K562 (cell line): ENCODE measurements around the gene TPX2. TPM values are rescaled to one million over a fixed set of nuclear protein-coding genes. Genes with fewer than 3 reads are reported as not detected.

ENCODE experiments used
- ERF ChIP-seq: fragments of 450-650 bp; formaldehyde crosslinking; IDR thresholded peaks from 2 replicates; pipeline ENCODE4 v1.4.0; 2020; ENCODE audit warnings: mild to moderate bottlenecking, mixed read lengths
- GTF2F1 ChIP-seq: IDR thresholded peaks from 2 replicates; pipeline ENCODE4 v1.6.1; 2011; ENCODE audit warnings: low read depth, low read length, improper control_type of control experiment
- MTA2 ChIP-seq: fragments of 450-650 bp; IDR thresholded peaks from 2 replicates; pipeline ENCODE4 v1.6.1; 2016; ENCODE audit warnings: low read depth
- NCOA4 ChIP-seq: fragments of 450-650 bp; IDR thresholded peaks from 2 replicates; pipeline ENCODE4 v1.6.1; 2018; ENCODE audit warnings: mild to moderate bottlenecking; ENCODE audit not compliant: partially characterized antibody
- RBBP5 ChIP-seq: fragments of 200-600 bp; sonication (generic); IDR thresholded peaks from 2 replicates; pipeline ENCODE4 v1.6.1; 2012; ENCODE audit warnings: borderline replicate concordance, mild to moderate bottlenecking, low read length, control low read depth, inconsistent platforms; ENCODE audit not compliant: insufficient read depth, poor library complexity, severe bottlenecking
- RERE ChIP-seq: sonication (generic); formaldehyde crosslinking; IDR thresholded peaks from 2 replicates; pipeline ENCODE4 v1.8.0; 2023; ENCODE audit warnings: missing genetic modification reagents, mild to moderate bottlenecking, borderline replicate concordance
- SFPQ ChIP-seq: fragments of 200-400 bp; formaldehyde crosslinking; IDR thresholded peaks from 2 replicates; pipeline ENCODE4 v1.6.1; 2017; ENCODE audit warnings: mild to moderate bottlenecking, low read depth, low read length, moderate library complexity
- SNIP1 ChIP-seq: fragments of 450-650 bp; IDR thresholded peaks from 2 replicates; pipeline ENCODE4 v1.7.1; 2017; ENCODE audit warnings: low read depth, mild to moderate bottlenecking
- SPI1 ChIP-seq: IDR thresholded peaks from 2 replicates; pipeline ENCODE4 v1.6.1; 2011; ENCODE audit warnings: low read depth, low read length, control low read depth, borderline replicate concordance
- TBL1XR1 ChIP-seq, 2 experiments: IDR thresholded peaks; 2 replicates each; pipeline ENCODE4 v1.6.1; 2012; ENCODE audit warnings: improper control_type of control experiment in 2 of 2, low read length in 2 of 2, mild to moderate bottlenecking in 1 of 2
- ZNF253 ChIP-seq: fragments of 250-450 bp; sonication (Bioruptor Pico); conservative IDR thresholded peaks from 2 replicates; pipeline ENCODE4 v1.6.1; 2021; ENCODE audit warnings: mild to moderate bottlenecking
- polyA plus RNA-seq, 8 experiments: library from polyadenylated mRNA; depleted of rRNA in 4 of 8; stranded (reverse) in 5 of 8; unstranded in 3 of 8; fragments of >200 nt; fragmentation: Nextera tagmentation in 2 of 8; fragmentation: Illumina TruSeq in 1 of 8; extraction: Ambion mirVana in 2 of 8; extraction: Trizol in 1 of 8; gene quantifications; 2 replicates each; pipeline versions ENCODE4 v1.2.1 to v1.2.3, GENCODE V29; 2011 to 2014; ENCODE audit warnings: inconsistent platforms in 1 of 8, missing spikeins in 1 of 8
- total RNA-seq, 7 experiments: library from RNA; depleted of rRNA in 6 of 7; stranded (reverse); fragments of >200 nt in 6 of 7; fragmentation: Illumina TruSeq in 2 of 7; extraction: Trizol in 2 of 7; gene quantifications; 2 replicates each; pipeline versions ENCODE4 v1.2.1 to v1.2.3, GENCODE V29; 2011 to 2021; ENCODE audit warnings: low replicate concordance in 1 of 7
- TF ChIP-seq, protein P1 (sequence below): sonication (generic); formaldehyde crosslinking; IDR thresholded peaks from 2 replicates; pipeline ENCODE4 v1.8.1; 2023; ENCODE audit warnings: missing genetic modification reagents, mild to moderate bottlenecking, borderline replicate concordance
- TF ChIP-seq, protein P2 (sequence below): fragments of 450-650 bp; IDR thresholded peaks from 2 replicates; pipeline ENCODE4 v1.6.1; 2016

The TPX2 gene
- total and polyA plus RNA-seq, 9 of the 15 experiments (the other 6 are each of a cell fraction or from before 2014, with no cell fraction given): 48.0 to 241 (median 133) TPM

DNA sequence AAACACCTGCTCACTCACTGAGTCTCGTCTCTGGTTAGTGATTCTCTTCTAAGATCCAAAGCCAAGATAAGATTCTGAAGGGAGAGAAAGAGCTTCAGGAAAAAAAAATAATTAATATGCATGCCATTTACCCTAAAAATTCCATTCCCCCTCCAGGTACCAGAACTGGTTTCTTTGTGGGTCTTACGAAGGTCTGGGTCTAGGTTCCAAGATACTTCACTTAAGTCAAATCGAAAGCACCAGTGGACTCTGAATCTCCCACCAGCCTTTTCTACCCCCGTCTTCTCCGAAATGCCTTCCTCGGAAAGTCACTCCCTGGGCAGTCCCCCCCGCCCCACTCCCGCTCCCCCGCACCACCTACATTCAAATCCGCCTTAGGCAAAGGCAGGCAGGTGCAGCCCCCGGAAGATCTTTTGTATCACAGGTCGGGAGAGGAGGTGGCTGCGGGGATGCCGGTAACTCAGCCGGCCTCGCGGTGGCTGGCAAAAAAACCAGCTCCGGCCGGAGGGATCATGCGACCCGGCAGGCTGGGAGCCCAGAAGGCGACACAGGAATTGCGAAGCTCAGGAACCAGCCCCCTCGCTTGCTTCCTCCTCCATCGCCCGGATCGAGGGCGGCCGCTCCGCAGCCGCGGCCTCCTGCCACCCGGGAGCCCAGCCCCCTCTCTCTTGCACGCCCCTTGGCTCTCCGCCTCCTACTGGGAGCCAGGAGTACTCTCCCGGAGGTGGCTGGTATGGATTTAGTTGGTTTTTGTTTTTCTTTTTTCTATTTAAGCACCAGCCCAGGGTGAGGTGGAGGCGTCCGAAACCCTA lies 16.6 kb upstream of the TPX2 start, which contains the start of gene BCL2L1 (continued):
- TF ChIP-seq, protein P1, sequence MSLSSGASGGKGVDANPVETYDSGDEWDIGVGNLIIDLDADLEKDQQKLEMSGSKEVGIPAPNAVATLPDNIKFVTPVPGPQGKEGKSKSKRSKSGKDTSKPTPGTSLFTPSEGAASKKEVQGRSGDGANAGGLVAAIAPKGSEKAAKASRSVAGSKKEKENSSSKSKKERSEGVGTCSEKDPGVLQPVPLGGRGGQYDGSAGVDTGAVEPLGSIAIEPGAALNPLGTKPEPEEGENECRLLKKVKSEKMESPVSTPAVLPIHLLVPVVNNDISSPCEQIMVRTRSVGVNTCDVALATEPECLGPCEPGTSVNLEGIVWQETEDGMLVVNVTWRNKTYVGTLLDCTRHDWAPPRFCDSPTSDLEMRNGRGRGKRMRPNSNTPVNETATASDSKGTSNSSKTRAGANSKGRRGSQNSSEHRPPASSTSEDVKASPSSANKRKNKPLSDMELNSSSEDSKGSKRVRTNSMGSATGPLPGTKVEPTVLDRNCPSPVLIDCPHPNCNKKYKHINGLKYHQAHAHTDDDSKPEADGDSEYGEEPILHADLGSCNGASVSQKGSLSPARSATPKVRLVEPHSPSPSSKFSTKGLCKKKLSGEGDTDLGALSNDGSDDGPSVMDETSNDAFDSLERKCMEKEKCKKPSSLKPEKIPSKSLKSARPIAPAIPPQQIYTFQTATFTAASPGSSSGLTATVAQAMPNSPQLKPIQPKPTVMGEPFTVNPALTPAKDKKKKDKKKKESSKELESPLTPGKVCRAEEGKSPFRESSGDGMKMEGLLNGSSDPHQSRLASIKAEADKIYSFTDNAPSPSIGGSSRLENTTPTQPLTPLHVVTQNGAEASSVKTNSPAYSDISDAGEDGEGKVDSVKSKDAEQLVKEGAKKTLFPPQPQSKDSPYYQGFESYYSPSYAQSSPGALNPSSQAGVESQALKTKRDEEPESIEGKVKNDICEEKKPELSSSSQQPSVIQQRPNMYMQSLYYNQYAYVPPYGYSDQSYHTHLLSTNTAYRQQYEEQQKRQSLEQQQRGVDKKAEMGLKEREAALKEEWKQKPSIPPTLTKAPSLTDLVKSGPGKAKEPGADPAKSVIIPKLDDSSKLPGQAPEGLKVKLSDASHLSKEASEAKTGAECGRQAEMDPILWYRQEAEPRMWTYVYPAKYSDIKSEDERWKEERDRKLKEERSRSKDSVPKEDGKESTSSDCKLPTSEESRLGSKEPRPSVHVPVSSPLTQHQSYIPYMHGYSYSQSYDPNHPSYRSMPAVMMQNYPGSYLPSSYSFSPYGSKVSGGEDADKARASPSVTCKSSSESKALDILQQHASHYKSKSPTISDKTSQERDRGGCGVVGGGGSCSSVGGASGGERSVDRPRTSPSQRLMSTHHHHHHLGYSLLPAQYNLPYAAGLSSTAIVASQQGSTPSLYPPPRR: no peak
- TF ChIP-seq RERE: 0 out of 2 replicates have a peak, but pooled peaks have one; percentile 51
- peak; percentile 82 for TF ChIP-seq RBBP5
- 0 out of 2 replicates have a peak, but pooled peaks have one; percentile 21 for TF ChIP-seq ERF
- peak in 1 of 2 experiments; percentile 55; a peak in 1 of 4 replicates for TF ChIP-seq TBL1XR1 (IDR thresholded peaks at IDR 0.05; ENCODE audit: low read length in 2 of 2)
- no peak for TF ChIP-seq SFPQ
- no peak for TF ChIP-seq GTF2F1
- TF ChIP-seq, protein P2, sequence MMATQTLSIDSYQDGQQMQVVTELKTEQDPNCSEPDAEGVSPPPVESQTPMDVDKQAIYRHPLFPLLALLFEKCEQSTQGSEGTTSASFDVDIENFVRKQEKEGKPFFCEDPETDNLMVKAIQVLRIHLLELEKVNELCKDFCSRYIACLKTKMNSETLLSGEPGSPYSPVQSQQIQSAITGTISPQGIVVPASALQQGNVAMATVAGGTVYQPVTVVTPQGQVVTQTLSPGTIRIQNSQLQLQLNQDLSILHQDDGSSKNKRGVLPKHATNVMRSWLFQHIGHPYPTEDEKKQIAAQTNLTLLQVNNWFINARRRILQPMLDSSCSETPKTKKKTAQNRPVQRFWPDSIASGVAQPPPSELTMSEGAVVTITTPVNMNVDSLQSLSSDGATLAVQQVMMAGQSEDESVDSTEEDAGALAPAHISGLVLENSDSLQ: no peak
- TF ChIP-seq MTA2: no peak
- no peak for TF ChIP-seq SPI1
- TF ChIP-seq NCOA4: no peak
- TF ChIP-seq SNIP1: no peak
- TF ChIP-seq ZNF253 (CRISPR knock-in tag): no peak
